GM21528 (cell line): ENCODE measurements around the gene KIF25.
"Not testable (repeated sequence)": the region's sequence is repeated elsewhere in the genome, so short reads cannot be mapped to it uniquely, and the experiment has no call there.

Experiments used
- ATAC-seq: cut with Tn5 transposase; IDR thresholded peaks from one replicate; pipeline ENCODE4 v1.9.1; 2021; ENCODE audit warnings: mild to moderate bottlenecking, moderate library complexity; ENCODE audit not compliant: unreplicated experiment, low FRiP score

Gene KIF25

GRCh38 chr6:168061269-168062210, 64.1 kb downstream of the KIF25 start:
- no peak for ATAC-seq

DNA sequence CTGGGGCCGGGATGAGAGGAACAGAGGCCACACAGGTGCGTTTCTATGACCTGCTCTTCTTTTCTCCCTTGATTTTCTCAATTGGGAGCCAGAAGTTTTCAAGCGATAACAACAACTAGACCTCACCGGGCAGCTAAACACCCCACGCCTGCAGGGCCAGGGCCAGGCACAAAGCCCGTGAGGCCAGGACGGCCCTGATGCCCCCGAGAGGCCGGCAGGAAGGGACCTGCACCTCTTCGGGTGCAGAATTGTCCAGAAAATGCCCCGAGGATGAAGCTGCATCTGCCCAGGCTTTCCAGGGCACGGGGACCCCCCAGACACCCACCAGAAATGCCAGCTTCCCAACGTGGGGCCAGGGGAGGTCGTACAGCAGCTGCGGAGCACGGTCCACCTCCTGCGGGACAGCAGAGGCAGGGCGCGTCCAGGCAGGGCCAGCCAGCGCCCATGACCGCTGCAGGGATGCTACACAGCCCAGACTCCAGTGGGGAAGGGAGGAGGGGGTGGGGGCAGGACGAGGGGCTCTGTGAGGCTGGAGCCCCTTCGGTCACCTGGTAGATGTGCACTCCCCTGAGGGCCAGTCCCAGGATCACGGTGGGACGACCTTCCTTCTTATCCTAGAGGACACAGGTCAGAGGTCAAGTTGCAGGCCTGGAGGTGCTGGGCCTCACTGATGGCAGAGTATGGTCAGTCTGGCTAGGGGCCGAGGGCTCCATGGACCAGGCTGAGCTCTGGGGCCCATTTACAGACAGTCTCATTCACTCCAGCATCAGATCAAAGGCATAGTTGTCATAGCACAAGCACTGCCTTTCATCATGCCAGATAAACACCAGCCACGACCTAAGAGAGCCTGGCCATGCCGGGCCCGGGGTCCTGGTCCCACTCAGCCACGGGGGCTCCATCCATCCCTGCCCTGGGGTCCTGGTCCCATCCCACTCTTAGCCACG, 65.1 kb downstream of the KIF25 start:
- no peak for ATAC-seq

- ATAC-seq: no peak
Observed at GRCh38 chr6:168063431-168063830, 66.0 kb downstream of the KIF25 start.

- no peak for ATAC-seq
Observed at GRCh38 chr6:168064226-168064807, 66.8 kb downstream of the KIF25 start.

- no peak for ATAC-seq
Observed at GRCh38 chr6:168067081-168067759, 69.7 kb downstream of the KIF25 start.

- no peak for ATAC-seq
Observed at GRCh38 chr6:168070804-168071203, 73.3 kb downstream of the KIF25 start.

- ATAC-seq: no peak
Observed at GRCh38 chr6:168071620-168072019, 74.1 kb downstream of the KIF25 start.

DNA sequence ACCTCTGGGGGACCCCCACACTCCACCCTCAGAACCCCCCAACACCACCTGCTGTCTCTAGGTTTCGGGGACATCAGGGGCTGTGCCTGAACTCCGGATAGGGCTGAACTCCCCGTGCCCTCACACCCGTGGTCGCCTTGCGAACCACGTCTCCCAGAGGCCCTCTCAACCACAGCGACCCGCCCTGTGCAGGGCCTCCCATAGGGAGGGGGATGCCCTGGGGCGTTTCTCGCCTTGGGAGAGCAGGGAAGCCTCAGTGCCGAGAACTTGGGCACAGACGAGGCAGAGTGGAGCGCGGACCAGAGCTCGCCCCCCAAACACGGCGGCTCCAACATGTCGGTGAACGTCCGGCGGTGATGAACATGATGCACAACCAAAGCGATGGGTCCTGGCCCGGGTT, 74.8 kb downstream of the KIF25 start:
- ATAC-seq: no peak

GRCh38 chr6:168072730-168073129, 75.3 kb downstream of the KIF25 start:
- no peak for ATAC-seq

GRCh38 chr6:168073937-168074730, 76.7 kb downstream of the KIF25 start:
- ATAC-seq: no peak

GRCh38 chr6:168075216-168075615, 77.7 kb downstream of the KIF25 start:
- ATAC-seq: no peak

DNA sequence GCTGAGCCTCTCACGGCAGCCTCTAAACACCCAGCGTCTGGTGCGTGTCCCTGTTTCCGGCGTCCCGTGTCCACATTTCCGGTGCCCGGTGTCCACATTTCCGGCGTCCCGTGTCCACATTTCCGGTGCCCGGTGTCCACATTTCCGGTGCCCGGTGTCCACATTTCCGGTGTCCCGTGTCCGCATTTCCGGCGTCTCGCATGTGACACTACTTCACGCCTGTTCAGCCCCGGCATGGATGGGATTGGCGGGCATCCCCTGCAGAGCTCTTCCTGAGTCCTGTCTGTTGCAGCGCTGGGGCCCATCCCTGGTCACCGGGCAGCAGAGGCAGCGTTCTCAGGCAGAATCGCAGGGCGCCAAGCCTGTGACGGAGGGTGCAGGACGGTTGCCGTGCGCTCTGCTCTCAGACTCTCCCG, 78.3 kb downstream of the KIF25 start:
- no peak for ATAC-seq

- not testable (repeated sequence) for ATAC-seq
Observed at GRCh38 chr6:168077401-168077800, 79.9 kb downstream of the KIF25 start.

GRCh38 chr6:168078175-168078942, 80.9 kb downstream of the KIF25 start:
- ATAC-seq: no peak

DNA sequence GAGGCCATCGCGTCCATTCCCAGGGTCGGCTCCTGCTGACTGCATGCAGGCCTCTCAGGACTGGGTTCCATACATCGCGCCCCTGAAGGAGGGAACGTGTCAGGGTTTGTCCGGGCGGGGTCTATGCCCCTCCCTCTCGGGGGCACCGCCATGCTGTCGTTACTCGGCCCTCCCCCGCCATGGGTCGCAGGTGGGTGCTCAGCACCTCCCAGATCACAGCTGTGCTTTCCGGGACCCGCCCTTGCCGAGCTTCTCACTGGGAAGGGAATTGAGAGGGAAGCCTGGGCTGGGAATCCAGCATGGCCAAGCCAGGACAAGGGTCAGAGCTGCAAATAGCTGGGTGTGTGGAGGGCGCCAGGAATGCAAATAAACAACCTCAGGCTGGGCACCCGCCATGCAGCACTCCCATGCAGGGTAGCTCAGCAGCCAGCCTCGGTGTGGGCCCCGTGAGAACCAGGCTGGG, 81.5 kb downstream of the KIF25 start, which contains the start of gene FRMD1:
Gene FRMD1 (minus strand): TSS at position 270 of the 463 bp plus-strand sequence. CDS start 118 bp downstream, at position 152.
- ATAC-seq: no peak

DNA sequence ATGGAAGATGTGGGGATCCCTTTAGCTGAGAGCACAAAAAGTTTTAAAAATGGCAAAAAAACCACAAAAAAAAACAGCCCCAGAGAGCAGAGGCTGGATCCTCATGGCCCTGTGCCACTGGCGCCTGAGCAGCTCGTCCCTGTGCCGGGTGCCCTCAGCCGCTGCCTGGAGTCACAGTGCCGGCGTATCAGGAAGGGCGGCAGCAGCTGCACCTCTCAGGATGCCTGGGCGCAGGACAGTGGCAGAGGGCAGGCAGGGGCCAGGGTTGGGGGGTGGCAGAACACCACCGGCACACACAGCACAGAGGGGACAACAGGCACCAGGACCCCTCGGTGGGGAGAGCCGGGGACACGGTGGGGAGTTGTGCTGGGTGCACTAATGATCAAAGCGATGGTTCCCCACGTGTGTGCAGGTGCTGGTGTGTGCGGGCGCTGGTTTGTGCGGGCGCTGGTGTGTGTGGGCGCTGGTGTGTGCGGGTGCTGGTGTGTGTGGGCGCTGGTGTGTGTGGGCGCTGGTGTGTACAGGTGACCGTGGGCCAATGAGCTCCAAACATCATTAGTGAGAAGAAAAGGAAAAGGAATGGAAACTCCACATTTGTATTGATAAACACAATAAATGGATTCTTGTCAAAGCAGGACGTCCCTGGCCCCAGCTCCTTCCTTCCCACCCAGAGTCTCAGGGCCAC, 83.1 kb downstream of the KIF25 start:
- ATAC-seq: no peak

DNA sequence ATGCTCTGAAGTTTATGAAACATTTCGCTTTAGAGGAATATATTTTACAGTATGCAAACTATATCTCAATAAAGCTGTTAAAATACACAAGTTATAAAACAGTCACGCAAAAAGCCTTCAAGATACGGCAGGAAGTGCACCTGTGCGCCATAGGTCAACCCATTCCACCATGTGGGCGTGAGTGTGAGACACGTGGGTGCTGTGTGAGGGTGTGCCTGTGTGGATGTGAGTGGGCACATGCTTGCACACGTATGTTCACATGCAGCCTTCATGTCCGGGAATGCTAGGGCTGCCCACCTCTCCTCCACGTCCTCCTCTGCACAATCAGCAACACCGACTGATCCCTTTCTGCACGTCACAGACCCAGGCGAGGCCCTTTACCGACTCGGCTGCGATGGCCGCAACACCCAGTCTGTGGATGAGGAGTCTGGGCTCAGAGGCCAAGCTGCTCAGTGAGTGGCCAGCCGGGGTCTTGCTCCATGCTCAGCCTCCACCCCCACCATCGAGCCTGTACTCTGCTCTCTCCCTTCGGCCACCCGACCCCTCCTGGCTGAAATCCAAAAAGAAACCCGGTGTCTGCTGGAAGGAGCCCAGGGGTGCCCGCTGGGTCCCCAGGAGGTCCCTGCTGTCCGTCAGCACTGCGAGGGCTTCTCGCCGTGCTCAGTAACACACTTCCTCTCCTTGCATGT, 84.5 kb downstream of the KIF25 start:
- ATAC-seq: no peak
